ENCODE results near the gene SYDE1.

GRCh38 chr19:15108145-15108844 is 1.1 kb downstream of the SYDE1 start:
- TF ChIP-seq EZH2 (IDR thresholded peaks at IDR 0.05; ENCODE audit: insufficient read depth, poor library complexity, severe bottlenecking): no peak
- TF ChIP-seq EZH2phosphoT487 (IDR thresholded peaks at IDR 0.05; ENCODE audit: insufficient read depth, low read depth): no peak

All from GM23248 (cell line).